CD1c-positive myeloid dendritic cell (primary cell): ENCODE measurements around the gene PCDHGB2.
"Not testable (repeated sequence)": the region's sequence is repeated elsewhere in the genome, so short reads cannot be mapped to it uniquely, and the experiment has no call there.

Source experiments
- DNase-seq: peaks from one replicate; pipeline ENCODE4 v3.0.0-alpha.2; 2016; ENCODE audit errors: extremely low spot score

Gene PCDHGB2

DNA sequence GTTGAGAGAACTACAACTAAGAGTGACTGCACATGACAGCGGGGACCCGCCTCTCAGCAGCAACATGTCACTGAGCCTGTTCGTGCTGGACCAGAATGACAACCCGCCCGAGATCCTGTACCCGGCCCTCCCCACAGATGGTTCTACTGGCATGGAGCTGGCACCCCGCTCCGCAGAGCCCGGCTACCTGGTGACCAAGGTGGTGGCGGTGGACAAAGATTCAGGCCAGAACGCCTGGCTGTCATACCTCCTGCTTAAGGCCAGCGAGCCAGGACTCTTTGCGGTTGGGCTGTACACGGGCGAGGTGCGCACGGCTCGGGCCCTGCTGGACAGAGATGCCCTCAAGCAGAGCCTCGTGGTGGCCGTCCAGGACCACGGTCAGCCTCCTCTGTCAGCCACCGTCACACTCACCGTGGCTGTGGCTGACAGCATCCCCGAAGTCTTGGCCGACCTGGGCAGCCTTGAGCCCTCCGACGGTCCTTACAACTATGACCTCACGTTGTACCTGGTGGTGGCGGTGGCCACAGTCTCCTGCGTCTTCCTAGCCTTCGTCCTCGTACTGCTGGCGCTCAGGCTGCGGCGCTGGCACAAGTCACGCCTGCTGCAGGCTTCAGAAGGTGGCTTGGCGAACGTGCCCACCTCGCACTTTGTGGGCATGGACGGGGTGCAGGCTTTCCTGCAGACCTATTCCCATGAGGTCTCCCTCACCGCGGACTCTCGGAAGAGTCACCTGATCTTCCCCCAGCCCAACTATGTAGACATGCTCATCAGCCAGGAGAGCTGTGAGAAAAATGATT lies 24.9 kb downstream of the PCDHGB2 start:
- no peak for DNase-seq

DNA sequence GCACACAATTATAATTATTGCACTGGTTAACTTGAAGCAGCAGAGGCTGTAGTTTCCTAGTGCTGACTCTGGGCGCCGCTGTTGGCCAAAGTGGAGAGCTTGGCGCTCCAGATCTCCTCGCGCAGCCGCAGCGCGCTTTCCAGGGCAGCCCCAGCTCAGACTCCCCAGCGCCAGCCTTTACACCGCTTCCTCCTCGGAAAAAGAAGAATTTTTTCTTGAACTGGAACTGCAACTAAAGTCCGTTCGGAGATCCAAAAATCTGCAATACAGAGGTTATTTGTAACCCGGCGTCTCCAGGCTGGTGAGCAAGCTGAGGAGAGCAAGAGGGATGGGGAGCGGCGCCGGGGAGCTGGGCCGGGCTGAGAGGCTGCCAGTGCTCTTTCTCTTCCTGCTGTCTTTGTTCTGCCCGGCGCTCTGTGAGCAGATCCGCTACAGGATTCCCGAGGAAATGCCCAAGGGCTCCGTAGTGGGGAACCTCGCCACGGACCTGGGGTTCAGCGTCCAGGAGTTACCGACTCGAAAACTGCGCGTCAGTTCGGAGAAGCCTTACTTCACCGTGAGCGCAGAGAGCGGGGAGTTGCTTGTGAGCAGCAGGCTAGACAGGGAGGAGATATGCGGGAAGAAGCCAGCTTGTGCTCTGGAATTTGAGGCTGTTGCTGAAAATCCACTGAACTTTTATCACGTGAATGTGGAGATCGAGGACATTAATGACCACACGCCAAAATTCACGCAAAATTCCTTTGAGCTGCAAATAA lies 27.9 kb downstream of the PCDHGB2 start, which contains the start of gene PCDHGB4:
Gene PCDHGB4 (plus strand): TSS at position 142 of the 755 bp plus-strand sequence. CDS start 187 bp downstream, at position 329.
- peak; percentile 44 for DNase-seq

DNA sequence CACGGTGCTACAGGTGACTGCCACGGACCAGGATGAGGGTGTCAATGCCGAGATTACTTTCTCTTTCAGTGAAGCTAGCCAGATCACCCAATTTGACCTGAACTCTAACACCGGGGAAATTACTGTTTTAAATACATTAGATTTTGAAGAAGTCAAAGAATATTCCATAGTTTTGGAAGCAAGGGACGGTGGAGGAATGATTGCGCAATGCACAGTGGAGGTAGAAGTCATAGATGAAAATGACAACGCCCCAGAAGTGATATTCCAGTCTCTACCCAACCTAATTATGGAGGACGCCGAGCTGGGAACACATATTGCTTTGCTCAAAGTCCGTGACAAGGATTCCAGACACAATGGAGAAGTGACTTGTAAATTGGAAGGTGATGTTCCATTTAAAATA lies 28.9 kb downstream of the PCDHGB2 start:
- no peak for DNase-seq

DNA sequence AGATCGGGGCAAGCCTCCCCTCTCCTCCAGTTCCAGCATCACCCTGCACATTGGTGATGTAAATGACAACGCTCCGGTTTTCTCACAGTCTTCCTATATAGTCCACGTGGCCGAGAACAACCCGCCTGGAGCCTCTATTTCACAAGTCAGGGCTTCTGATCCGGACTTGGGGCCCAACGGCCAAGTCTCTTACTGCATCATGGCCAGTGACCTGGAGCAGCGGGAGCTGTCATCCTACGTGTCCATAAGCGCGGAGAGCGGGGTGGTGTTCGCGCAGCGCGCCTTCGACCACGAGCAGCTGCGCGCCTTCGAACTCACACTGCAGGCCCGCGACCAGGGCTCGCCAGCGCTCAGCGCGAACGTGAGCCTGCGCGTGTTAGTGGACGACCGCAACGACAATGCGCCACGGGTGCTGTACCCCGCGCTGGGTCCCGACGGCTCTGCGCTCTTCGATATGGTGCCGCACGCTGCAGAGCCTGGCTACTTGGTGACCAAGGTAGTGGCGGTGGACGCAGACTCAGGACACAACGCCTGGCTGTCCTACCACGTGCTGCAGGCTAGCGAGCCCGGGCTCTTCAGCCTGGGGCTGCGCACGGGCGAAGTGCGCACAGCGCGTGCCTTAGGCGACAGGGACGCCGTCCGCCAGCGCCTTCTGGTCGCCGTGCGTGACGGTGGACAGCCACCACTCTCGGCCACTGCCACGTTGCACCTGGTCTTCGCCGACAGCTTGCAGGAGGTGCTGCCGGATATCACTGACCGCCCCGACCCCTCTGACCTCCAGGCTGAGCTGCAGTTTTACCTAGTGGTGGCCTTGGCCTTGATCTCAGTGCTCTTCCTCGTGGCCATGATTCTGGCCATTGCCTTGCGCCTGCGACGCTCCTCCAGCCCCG lies 29.6 kb downstream of the PCDHGB2 start:
- DNase-seq = no peak

DNA sequence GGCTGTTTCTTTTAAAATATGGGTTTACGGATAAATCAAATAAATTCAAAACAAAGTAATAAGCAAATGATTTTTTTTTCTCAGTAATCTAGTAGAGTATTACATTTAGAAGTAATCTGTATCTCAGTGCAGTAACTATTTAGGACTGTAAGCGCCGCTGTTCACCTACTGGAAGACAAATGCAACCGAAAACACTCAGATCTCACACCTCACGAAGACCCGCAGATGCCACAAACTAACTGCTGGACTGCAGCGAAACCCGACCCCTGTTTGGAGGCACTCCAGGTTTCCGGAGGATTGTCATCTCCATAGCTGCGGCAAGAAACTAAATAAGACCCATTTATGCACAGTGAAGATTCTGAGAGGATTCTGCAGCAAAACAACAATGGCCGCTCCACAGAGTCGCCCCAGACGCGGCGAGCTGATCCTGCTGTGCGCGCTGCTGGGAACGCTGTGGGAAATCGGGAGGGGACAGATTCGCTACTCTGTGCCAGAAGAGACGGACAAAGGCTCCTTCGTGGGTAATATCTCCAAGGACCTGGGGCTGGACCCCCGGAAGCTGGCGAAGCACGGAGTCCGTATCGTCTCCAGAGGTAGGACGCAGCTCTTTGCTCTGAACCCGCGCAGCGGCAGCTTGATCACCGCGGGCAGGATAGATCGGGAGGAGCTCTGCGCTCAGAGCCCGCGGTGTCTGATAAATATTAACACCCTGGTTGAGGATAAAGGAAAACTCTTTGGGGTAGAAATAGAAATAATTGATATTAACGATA lies 32.8 kb downstream of the PCDHGB2 start, which contains the start of gene PCDHGA8:
Gene PCDHGA8 (plus strand): TSS at position 205 of the 770 bp plus-strand sequence. CDS start 181 bp downstream, at position 386.
- no peak for DNase-seq

DNA sequence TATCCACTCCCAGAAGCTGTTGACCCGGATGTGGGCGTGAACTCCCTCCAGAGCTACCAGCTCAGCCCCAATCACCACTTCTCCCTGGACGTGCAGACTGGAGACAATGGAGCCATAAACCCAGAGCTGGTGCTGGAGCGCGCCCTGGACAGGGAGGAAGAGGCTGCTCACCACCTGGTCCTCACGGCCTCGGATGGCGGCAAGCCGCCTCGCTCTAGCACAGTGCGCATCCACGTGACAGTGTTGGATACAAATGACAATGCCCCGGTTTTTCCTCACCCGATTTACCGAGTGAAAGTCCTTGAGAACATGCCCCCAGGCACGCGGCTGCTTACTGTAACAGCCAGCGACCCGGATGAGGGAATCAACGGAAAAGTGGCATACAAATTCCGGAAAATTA lies 33.5 kb downstream of the PCDHGB2 start:
- DNase-seq = no peak

DNA sequence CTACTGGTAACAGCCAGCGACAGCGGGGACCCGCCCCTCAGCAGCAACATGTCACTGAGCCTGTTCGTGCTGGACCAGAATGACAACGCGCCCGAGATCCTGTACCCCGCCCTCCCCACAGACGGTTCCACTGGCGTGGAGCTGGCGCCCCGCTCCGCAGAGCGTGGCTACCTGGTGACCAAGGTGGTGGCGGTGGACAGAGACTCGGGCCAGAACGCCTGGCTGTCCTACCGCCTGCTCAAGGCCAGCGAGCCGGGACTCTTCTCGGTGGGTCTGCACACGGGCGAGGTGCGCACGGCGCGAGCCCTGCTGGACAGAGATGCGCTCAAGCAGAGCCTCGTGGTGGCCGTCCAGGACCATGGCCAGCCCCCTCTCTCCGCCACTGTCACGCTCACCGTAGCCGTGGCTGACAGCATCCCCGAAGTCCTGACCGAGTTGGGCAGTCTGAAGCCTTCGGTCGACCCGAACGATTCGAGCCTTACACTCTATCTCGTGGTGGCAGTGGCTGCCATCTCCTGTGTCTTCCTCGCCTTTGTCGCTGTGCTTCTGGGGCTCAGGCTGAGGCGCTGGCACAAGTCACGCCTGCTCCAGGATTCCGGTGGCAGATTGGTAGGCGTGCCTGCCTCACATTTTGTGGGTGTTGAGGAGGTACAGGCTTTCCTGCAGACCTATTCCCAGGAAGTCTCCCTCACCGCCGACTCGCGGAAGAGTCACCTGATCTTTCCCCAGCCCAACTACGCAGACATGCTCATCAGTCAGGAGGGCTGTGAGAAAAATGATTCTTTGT lies 34.8 kb downstream of the PCDHGB2 start:
- not testable (repeated sequence) for DNase-seq

DNA sequence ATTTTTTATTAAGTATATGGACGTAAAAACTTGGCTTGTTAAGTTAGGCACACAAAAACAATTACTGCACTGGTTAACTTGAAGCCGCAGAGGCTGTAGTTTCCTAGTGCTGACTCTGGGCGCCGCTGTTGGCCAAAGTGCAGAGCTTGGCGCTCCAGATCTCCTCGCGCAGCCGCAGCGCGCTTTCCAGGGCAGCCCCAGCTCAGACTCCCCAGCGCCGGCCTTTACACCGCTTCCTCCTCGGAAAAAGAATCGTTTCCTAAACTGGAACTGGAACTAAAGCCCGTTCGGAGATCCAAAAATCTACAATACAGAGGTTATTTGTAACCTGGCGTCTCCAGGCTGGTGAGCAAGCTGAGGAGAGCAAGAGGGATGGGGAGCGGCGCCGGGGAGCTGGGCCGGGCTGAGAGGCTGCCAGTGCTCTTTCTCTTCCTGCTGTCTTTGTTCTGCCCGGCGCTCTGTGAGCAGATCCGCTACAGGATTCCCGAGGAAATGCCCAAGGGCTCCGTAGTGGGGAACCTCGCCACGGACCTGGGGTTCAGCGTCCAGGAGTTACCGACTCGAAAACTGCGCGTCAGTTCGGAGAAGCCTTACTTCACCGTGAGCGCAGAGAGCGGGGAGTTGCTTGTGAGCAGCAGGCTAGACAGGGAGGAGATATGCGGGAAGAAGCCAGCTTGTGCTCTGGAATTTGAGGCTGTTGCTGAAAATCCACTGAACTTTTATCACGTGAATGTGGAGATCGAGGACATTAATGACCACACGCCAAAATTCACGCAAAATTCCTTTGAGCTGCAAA lies 38.2 kb downstream of the PCDHGB2 start, which contains the start of gene PCDHGB5:
Gene PCDHGB5 (plus strand): TSS at position 192 of the 796 bp plus-strand sequence. CDS start 181 bp downstream, at position 373.
- peak; percentile 62 for DNase-seq

DNA sequence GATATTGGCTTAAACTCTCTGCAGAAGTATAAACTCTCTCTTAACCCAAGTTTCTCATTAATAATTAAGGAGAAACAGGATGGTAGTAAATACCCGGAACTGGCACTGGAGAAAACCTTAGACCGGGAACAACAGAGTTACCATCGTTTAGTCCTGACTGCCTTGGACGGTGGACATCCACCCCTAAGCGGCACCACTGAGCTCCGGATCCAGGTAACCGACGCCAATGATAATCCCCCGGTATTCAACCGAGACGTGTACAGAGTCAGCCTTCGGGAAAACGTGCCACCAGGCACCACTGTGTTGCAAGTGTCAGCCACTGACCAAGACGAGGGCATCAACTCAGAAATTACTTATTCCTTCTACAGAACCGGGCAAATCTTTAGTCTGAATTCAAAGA lies 38.8 kb downstream of the PCDHGB2 start:
- DNase-seq = no peak

DNA sequence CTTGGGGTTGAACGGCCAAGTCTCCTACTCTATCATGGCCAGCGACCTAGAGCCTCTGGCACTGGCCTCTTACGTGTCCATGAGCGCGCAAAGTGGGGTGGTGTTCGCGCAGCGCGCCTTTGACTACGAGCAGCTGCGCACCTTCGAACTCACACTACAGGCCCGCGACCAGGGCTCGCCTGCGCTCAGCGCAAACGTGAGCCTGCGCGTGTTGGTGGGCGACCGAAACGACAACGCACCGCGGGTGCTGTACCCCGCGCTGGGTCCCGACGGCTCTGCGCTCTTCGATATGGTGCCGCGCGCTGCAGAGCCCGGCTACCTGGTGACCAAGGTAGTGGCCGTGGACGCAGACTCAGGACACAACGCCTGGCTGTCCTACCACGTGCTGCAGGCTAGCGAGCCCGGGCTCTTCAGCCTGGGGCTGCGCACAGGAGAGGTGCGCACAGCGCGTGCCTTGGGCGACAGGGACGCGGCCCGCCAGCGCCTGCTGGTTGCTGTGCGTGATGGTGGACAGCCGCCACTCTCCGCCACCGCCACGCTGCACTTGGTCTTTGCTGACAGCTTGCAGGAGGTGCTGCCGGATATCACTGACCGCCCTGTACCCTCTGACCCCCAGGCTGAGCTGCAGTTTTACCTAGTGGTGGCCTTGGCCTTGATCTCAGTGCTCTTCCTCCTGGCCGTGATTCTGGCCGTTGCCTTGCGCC lies 39.9 kb downstream of the PCDHGB2 start:
- DNase-seq = no peak

DNA sequence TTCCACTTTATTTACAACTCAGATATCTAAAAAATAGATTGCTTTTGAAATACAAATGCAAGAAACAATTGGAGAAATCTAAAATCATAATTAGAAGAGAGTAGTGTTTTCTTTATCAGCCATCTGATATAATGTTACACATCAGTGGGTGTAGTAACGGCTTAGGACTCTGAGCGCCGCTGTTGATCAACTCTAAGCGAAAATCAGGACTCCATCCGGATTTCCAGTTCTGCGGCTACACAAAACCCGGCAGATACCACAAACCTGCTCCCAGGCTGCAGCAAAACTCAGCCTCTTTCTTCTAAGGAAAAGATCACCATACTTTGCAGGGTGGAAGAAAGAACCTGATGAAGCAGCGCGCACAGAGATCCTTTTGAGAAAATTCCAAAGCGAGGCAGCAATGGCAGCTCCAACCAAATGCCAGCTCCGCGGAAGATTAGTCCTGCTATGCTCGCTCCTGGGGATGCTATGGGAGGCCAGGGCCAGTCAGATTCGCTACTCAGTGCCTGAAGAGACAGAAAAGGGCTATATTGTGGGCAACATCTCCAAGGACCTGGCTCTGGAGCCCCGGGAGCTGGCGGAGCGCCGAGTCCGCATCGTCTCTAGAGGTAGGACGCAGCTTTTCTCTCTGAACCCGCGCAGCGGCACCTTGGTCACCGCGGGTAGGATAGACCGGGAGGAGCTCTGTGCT lies 42.9 kb downstream of the PCDHGB2 start, which contains the start of gene PCDHGA9:
Gene PCDHGA9 (plus strand): TSS at position 226 of the 691 bp plus-strand sequence. CDS start 175 bp downstream, at position 401.
- DNase-seq = peak; percentile 53

DNA sequence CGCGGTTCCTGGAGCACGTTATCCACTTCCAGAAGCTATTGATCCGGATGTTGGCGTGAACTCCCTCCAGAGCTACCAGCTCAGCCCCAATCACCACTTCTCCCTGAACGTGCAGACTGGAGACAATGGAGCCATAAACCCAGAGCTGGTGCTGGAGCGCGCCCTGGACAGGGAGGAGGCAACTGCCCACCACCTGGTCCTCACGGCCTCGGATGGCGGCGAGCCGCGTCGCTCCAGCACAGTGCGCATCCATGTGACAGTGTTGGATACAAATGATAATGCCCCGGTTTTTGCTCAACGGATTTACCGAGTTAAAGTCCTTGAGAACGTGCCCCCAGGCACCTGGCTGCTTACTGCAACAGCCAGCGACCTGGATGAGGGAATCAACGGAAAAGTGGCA lies 43.6 kb downstream of the PCDHGB2 start:
- DNase-seq = no peak

DNA sequence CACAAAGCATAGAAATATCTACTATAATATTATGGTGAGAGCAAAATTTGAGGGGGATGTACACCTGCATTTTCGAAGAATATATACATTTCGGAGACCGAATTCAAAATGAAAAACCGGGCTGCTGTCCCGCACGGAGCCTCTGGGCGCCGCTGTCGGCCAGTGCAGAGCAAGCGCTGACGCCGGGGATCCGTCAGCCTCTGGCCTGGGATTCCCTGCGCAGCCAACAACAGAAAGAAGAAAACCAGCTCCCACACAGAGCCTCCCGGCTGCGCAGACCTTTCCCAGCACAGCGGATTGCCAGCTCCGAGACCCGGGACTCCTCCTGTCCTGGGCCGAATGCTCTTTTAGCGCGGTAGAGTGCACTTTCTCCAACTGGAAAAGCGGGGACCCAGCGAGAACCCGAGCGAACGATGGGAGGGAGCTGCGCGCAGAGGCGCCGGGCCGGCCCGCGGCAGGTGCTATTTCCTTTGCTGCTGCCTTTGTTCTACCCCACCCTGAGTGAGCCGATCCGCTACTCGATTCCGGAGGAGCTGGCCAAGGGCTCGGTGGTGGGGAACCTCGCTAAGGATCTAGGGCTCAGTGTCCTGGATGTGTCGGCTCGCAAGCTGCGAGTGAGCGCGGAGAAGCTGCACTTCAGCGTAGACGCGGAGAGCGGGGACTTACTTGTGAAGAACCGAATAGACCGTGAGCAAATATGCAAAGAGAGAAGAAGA lies 48.2 kb downstream of the PCDHGB2 start, which contains the start of gene PCDHGB6:
Gene PCDHGB6 (plus strand): TSS at position 232 of the 716 bp plus-strand sequence. CDS start 182 bp downstream, at position 414.
- peak; percentile 59 for DNase-seq

DNA sequence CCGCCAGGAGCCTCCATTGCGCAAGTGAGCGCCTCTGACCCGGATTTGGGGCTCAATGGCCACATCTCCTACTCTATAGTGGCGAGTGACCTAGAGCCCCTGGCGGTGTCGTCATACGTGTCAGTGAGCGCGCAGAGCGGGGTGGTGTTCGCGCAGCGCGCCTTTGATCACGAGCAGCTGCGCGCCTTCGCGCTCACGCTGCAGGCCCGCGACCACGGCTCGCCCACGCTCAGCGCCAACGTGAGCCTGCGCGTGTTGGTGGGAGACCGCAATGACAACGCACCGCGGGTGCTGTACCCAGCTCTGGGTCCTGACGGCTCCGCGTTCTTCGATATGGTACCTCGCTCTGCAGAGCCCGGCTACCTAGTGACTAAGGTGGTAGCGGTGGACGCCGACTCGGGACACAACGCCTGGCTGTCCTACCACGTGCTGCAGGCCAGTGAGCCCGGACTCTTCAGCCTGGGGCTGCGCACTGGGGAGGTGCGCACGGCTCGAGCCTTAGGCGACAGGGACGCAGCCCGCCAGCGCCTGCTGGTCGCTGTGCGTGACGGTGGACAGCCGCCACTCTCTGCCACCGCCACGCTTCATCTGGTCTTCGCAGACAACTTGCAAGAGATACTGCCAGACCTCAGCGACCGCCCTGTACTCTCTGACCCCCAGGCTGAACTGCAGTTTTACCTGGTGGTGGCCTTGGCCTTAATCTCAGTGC lies 50.0 kb downstream of the PCDHGB2 start:
- no peak for DNase-seq

DNA sequence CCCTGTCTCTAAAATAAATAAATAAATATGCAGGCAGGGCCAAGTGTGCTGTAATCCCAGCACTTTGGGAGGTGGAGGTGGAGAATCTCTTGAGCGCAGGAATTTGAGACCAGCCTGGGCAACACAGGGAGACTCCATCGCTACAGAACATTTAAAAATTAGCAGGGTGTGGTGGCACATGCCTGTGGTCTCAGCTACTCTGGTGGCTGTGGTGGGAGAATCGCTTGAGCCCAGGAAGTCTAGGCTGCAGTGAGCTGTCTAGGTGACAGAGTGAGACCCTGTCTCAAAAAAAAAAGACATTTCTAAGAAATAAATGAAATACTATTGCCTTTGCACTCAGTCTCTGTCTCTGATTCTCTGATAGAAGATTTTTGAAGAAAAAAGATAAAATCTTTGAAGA lies 51.8 kb downstream of the PCDHGB2 start:
- no peak for DNase-seq
